Measurements from ENCODE around the gene CCBE1.
"Not testable (repeated sequence)": the region's sequence is repeated elsewhere in the genome, so short reads cannot be mapped to it uniquely, and the experiment has no call there.

CCBE1 gene

DNA sequence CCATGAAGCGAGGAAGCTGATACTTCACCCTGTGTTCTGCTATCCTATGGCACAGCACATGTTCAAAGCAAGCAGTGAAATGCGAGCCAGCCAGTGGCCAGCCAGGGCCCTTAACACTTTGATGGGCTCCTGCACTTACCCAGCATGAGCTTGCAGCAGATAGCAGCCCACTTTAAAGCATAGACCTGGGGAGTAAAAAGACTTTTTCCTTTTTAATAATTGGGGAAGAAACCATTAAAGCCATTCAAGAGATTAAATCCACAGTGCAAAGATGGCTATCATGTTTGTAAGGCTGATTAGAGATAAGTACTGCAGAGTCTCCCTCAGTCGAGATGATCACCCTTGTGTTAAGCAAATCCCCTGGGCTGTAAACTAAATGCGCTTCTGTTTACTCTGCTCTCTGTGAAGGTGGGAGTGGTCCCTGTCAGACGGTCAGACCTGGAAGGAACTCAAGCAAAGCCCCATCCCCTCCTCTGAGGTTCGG, 15.7 kb downstream of the CCBE1 start:
- DNase-seq (ENCODE audit: low spot score) = no peak

DNA sequence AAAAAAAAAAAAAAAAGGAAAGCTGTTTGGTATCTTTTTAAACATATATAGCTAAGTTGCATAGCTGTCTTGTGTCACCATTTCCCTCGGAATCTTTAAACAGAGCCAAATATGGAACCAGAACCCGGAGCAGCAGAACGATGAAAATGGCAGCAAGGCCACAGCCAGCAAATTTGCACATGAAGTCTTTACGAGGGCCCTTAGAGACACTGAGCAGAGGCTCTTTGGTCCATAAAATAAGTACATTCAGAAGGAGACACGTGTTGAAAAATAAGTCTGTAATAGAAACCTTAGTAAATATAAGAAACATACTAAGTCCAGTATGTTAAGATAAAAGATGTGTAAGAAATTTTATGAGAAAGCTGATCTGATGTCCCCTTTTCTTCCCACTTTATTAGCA, 16.2 kb downstream of the CCBE1 start:
- DNase-seq (ENCODE audit: low spot score) = no peak

DNA sequence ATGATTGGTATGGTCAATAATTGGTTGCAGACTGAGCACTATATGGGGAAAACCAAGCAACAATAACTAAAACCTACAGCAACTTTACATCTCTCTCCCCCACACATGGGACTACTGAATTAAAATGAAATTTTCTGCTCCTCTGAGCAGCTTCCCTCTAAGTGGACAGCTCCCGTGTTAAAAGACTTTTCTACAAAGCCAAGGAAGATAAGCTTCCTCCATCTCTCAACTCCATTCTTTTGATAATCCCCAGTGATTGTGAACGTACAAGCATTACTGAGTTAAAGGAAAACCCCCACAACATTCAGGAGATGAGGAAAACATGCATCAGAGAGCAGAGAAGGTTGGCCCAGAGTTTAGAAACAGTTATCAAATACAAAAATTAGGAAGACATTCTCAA, 21.9 kb downstream of the CCBE1 start:
- no peak for DNase-seq (ENCODE audit: low spot score)

DNA sequence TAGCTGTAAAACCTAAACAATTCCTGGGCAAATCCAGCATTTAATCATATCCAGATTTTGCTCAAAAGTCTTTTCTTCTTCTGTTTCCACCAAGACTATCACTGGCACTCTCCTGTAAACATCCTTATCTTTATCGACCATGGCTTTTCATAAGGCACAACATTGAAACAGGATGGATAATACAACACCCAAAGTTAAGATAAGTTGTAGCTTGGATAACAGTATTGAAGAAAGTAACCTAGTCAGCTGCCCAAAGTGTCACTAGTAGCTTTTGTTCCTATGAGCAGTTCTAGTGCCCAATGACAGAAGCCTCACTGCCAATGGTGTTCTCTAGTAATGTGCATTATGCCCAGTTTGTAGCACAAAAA, 22.3 kb downstream of the CCBE1 start:
- no peak for DNase-seq (ENCODE audit: low spot score)

DNA sequence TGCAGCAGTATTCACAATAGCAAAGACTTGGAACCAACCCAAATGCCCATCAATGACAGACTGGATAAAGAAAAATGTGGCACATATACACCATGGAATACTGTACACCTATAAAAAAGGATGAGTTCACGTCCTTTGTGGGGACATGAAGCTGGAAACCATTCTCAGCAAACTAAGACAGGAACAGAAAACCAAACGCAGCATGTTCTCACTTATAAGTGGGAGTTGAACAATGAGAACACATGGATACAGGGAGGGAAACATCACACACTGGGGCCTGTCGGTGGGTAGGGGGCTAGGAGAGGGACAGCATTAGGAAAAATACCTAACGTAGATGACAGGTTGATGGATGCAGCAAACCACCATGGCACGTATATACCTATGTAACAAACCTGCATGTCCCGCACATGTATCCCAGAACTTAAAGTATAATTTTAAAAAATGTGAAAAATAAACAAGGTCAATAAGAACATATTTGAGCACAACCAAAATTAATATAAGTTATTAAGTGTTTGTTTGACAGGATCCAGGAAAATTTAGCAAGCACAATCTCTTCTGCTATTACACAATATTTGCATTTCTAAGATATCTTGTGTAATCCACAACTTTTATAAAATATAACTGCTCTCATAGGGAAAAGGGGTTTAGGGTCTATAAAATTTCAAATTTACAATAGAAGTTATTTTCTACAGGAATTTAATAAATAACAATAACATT, 22.9 kb downstream of the CCBE1 start:
- DNase-seq (ENCODE audit: low spot score) = no peak

DNA sequence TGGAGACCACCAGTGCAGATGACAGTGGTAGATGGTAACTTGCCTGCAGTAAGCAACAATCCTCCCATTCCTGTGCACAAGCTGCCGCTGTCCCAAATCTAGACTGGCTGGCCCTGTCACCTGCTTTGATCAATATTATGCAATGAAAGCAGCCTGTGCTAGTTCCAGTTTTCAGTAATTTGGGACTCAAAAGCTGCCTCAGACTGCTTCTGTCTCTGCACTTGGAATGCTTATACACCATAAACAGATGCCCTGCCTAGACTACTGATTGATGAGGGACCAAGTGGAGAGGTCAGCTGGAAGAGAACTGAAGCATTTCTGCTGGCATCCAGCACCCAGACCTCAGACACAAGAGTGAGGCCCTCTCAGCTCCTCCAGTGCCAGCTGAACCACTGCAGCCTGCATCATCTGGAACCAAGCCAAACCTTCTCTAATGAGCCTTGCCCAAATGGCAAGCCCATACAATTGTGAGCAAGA, 24.9 kb downstream of the CCBE1 start:
- no peak for DNase-seq (ENCODE audit: low spot score)

DNA sequence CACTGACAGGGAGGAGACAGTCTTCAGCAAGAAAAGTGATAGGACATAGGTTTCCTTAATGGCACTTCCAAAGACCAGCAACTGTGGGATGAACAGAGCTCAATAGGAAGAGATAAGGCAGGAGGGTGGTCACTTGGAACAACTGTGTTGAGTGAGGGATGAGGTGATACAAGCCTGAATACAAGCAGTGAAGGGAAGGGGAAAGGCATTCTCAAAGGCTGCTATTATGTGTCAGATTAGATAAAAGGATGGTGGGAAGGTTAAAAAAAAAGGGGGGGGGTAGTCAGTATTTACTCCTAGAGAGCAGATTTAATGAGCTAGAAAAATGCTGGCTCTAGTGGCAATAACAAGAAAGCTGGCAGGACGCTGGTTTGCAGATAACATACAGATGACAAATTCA, 25.7 kb downstream of the CCBE1 start:
- DNase-seq (ENCODE audit: low spot score) = no peak

DNA sequence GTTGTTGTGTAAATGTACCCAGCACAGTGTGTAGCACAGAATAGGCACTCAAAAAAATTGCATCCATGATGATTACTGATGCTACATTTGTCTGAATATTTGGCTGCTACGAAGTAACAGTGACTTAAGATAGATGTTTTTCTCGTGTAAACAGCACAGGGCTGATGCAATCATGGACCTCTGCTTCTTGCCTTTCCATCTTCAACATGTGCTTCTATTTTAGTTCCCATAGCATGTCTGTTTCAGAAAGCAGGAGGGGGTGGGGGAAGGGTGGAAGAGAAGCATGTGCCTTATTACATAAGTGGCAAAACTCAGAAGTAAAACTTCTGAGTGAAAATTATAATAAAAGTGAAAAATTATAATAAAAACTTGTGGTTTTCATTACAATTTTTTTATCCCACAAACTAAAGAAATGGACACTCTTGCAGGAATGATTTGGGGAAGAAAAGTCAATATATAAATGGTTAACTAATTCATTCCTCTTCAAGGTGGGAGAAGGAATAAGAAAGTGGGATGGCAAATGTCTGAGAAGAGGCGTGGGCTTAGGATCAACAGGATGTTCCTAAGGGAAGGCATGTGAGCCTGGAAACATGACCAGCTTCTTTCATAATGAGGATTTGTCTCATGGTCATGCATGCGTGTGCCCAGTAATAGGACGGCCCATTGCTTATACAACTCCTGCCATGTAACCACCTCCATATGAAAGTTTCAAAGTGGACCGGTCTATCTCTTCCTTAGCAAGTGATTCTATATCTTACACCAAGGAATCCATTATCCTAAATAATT, 27.2 kb downstream of the CCBE1 start:
- DNase-seq (ENCODE audit: low spot score) = no peak

DNA sequence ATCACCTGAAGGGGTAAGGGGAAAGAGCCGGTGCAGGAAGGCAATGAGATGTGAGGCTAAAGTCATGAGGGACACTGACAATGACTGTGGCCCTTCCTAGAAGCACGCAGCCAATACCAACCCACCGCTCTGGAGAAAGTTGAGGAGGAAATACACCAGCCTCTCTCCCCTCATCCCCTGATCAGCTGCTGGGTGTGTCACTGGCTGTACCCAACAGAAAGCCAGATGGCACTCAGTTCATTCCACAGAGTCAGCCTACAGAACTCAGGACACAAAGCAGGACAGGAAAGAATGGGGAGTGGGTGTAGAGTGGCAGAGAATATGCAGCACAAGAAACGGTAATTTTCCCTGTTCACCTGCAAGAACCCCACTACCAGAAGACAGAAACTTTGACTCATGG, 29.7 kb downstream of the CCBE1 start:
- no peak for DNase-seq (ENCODE audit: low spot score)

DNA sequence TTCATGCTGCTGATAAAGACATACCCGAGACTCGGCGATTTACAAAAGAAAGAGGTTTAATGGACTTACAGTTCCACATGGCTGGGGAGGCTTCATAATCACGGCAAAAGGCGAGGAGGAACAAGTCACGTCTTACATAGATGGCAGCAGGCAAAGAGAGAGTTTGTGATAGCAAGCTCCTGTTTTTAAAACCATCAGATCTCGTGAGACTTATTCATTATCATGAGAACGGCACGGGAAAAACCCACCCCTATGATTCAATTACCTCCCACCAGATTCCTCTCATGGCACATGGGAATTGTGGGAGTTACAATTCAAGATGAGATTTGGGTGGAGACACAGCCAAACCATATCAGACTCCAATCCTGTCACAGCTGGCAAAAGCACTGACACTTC, 31.2 kb downstream of the CCBE1 start:
- not testable (repeated sequence) for DNase-seq (ENCODE audit: low spot score)

DNA sequence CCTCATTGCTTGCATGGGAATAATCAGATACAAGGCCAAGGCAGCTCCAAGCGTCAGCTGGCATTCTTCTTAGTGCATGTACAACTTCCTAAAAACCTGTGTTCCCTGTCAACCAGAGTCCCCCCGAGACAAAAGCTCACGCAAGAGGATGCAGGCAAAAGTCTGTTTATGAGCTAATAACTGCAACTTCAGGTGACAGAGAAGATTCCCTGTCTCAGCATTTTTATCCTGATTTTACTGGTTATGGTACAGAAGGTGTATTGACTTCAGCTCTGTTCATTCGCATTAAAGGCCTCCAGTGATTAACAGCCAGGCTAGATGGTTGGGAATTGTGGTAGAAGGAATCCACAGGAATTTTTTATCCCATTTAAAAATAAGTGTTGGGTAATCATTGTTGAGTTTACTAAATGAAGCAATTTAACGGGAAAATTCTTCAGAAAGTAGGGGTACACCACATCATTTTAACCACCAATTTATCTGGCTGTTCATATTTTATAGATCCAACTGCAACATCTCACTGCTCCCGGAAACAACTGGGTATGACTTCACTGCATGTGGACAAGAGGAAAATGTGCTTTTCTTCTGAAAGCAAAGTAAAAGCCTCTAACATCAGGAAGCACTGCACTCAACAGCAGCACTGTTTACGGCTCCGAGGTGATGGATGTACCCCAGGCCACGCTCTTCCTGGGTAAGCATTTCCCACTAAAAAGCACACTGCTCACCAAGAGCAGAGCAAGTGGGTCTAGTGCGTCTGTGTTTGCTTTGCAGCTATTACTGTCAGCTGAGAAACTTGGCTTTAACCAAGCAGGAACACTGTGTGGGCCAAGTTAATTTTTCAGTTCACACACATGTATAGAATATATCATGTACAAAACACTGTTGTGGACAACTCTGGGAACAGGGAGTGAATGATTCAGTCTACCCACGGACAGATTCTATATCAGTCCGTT, 31.9 kb downstream of the CCBE1 start:
- DNase-seq (ENCODE audit: low spot score) = no peak

DNA sequence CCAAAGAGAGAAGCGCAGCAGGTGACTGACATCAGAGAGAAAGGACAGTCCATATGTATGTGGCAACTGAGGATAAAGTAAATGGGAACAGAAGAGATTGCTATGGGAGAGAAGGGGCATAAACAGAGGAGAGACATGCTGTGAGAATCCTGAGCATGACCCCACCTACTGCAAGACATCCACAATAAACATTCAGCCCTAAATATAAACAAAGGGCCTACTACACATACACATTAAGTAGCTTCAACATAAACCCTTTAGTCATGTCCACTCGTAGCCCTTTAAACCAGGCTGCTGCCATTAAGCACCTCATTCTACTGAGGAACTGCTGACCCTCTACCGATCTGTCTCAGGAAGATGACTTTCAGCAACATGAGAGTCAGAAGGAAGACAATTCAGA, 32.9 kb downstream of the CCBE1 start:
- no peak for DNase-seq (ENCODE audit: low spot score)

DNA sequence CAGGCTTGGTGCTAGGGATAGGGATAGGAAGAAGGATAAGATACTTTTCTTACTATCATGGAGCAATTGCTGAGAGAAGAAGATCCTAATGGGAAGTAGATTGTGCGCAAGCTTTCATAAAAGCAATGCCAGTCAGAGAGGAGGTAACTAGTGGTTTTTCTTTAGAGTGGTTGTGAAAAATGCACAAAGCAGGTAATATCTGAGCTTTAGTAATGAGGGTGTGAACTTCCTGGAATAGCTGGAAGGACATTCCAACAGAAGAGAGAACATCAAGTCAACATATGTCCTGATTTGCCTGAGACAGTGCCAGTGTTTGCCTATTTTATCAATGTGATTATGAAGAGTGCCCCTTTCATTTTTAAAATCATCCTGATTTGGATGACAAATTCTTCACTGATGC, 34.1 kb downstream of the CCBE1 start:
- DNase-seq (ENCODE audit: low spot score) = no peak

DNA sequence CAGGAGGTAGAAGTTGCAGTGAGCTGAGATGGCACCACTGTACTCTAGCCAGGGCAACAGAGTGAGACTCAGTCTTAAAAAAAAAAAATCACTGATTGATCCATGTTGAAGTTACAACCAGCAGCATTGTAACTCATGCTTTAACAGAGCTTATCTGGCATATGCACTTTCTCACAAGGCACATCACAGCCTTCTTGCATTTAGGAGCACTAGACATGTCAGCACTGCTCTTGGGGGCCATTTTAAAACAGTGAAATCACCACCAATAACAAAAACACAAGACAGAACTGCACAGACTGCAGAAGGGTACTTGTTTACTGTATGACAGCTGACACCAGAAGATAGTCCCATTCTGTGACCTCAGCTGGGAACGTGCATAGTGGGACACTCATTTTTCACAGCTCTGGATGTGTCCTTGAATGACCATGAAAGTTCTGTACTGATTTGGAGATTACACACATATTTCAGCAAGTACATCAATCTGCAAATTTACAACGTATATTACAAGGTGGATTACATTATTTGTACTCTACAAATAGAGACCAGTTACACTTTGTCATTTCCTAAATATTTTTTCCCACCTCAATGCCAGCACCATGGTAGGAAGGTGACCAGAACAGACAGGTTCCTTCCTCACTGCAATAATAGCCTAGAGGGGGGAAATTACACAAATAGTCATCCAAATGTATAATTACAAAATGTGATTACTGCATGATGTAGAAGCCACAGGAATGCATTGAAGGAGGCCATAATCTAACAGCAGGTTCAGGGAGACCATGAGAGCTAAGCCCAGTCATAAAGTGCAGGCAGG, 35.1 kb downstream of the CCBE1 start:
- no peak for DNase-seq (ENCODE audit: low spot score)

DNA sequence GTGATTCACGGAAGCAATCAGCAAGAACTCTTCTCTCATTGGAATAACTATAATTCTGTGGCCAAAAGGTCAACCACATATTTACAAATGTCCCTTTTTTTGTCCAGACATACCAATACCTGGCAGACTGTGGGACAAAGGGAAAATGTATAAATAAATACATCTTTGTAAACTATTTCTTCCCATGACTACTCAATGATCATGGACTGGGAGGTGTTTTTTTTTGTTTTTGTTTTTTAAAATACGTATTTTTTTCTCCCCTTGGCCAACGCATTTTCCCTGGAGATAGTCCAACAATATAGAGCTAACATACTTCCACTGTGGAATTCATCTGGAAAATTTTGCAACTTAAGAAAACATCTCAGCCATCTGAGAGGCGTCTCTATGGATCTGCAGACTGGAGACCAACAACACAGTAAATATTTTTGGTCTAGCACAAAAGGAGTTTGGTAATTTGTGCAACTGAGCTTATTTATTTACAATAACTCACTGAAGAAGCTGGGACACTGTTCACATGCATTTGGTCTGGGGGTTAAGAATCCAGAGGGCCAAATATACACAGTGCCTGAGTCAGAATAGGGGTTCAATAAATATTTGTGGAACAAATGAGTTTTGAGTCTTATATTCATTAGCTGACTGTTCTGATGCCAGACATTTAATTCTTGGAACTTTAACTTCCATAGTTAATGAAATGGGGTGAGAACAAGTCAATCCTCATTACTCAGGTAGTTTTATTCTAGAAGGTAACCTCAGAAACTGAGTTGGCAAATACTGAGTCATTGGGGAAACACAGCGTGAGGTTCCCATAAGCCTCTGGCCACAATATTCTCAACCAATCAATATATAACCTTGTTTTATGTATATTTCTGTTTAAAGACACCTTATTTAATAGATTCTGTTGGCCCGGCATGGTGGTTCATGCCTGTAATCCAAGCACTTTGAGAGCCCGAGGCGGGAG, 36.2 kb downstream of the CCBE1 start:
- DNase-seq (ENCODE audit: low spot score) = no peak

DNA sequence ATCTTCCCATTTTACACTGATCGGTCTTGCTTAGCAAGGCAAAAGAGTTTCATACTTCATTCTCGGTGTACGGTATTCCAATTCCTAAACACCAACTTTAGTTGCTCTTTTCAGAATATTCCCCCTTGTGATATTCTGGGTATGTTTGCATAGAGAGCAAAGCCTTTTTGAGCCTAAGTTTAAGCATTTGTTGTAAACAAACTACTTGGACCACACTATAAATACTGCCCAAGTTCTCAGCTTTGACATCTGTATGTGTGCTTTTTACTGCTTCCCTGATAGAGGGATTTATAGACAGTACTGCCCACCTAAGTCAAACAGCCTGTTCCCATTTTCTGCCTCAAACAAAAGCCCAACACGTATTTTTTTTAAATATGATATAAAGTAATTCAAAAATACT, 36.9 kb downstream of the CCBE1 start:
- no peak for DNase-seq (ENCODE audit: low spot score)

DNA sequence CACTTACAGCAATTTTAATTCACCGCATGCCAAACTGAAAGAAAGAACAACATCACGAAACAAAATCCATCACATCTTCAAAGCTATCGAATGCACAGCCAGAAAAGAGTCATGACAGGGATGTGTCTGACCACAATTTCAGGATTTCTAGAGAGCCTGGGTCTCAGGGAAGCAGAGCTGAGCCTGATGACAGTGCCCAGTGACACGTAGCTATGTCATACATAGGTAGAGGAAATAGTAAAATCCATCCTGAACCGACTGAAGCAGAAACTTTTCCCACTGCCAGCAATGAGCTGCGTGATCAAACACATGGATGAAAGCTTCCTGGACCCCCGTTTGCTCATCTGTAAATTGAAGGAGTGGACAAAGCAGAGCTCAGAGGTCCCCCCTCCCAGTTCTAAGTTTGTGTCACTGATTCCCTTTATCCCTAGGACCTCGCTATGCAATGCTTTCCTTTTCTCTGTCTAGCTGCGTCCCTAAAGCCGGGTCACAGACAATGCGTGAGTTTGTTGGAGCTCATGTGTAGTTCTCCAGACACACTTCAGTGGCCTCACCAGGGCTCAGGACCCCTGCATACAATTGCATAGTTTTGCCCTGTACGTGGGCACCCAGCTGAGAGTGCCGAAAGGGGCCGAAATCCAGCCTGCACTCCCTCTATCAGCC, 37.6 kb downstream of the CCBE1 start:
- no peak for DNase-seq (ENCODE audit: low spot score)

DNA sequence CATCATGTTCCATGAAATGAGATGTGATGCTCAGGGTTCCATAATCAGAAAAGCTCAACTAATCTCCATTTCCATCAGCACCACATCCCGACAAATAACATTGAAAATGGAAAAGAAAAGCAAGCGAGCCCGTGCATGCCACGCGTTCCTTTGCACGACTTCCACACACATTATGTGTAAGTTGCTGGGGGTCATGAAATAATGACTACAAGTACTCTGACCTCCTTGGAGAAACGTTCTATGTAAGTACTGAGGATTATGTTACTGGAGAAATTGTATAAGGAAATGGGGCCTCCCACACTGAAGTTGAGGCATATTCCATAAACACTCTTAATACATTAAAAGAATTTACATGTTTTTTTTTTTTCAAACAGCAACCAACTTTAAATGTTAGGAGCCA, 38.3 kb downstream of the CCBE1 start:
- DNase-seq (ENCODE audit: low spot score) = no peak

DNA sequence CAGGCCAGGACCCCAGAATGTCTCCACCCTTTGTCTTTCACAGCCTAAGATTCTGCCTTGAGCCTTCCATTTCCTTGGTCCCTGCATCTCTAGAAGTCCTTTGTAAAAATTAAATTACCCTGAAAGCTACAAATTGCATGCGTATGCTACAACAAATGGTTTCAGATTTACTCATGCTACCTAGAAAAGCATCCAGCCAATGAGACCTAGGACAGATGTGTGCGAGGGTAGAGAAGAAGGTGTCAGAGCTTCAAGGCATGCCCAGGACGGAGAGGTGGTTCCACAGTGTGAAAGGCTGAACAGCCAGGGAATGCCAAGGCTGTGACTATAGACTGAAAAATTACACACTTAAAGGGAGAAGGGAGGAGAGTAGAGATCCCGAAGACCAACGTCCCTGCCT, 40.2 kb downstream of the CCBE1 start:
- DNase-seq (ENCODE audit: low spot score) = no peak

DNA sequence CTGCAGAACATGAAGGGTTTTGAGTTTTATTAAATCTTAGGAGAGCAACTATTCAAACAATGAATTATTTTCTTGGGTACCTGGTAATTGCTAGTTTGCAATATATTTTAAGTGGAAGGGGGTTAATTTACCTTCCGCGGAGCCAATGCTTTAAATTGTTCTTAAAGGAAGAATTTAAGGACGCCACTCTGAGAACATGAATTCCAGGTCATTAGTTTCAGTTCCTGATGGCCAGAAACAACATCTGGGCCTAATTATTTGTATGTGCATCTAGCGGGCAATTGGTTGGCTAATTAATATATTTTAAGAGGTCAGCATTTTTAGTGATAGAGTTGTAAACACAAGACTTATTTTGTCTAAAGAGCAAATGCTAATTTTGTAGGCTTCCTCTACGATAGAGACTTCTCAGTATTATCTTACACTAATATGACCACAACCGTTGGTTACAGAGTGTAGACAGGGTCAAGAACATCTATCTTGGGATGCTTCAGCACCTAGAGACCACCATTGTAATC, 40.8 kb downstream of the CCBE1 start:
- no peak for DNase-seq (ENCODE audit: low spot score)
